IMR-90 (cell line): ENCODE data around the gene RAD51B. TPM values are rescaled to one million over a fixed set of nuclear protein-coding genes. Genes with fewer than 3 reads are reported as not detected.

Source experiments
- ATAC-seq: fragments of 200-7000 bp; cut with Tn5 transposase; 2 replicates; pipeline ENCODE4 v1.9.1; 2020; ENCODE audit warnings: low read depth, mild to moderate bottlenecking, moderate library complexity
- BruUV-seq: library from RNA; stranded (reverse); fragments of 400-500 nt; replicated peaks from 2 replicates; lab custom pipeline; 2021; lab: Mats Ljungman, UMichigan
- CTCF ChIA-PET: fragments of 300-600 bp; formaldehyde crosslinking; extraction: SDS; loops from one replicate; lab custom pipeline; 2021; ENCODE audit warnings: antibody characterized with exemption; lab: Yijun Ruan, JAX
- POLR2A ChIA-PET: fragments of 300-600 bp; sonication (Branson Sonifier 250); formaldehyde crosslinking; loops from one replicate; lab custom pipeline; 2022; ENCODE audit warnings: antibody characterized with exemption; ENCODE audit not compliant: unreplicated experiment; lab: Charles Lee
- DNase-seq: peaks from one replicate; pipeline ENCODE4 v3.0.0; 2013
- H2AFZ ChIP-seq: replicated peaks from 2 replicates; pipeline ENCODE3; 2013; ENCODE audit warnings: low read length, mild to moderate bottlenecking; ENCODE audit not compliant: poor library complexity
- H2AK5ac ChIP-seq: 2 replicates; pipeline ENCODE4 v1.6.1; 2013; ENCODE audit warnings: low read depth, low read length, inconsistent platforms
- H2AK9ac ChIP-seq: replicated peaks from 2 replicates; pipeline ENCODE3; 2013; ENCODE audit warnings: mild to moderate bottlenecking, low read depth, low read length, moderate library complexity; ENCODE audit not compliant: poor library complexity
- H2BK120ac ChIP-seq: 2 replicates; pipeline ENCODE4 v1.6.1; 2013; ENCODE audit warnings: low read depth, low read length, inconsistent platforms
- H2BK15ac ChIP-seq: 3 replicates; pipeline ENCODE4 v1.6.1; 2013; ENCODE audit warnings: low read depth, low read length, inconsistent platforms
- H2BK20ac ChIP-seq: 2 replicates; pipeline ENCODE4 v1.6.1; 2013; ENCODE audit warnings: low read depth, mild to moderate bottlenecking, inconsistent platforms, low read length, moderate library complexity
- H2BK5ac ChIP-seq: 2 replicates; pipeline ENCODE4 v1.6.1; 2013; ENCODE audit warnings: mild to moderate bottlenecking, low read depth, low read length, inconsistent platforms; ENCODE audit not compliant: poor library complexity, severe bottlenecking
- H3K14ac ChIP-seq: replicated peaks from 2 replicates; pipeline ENCODE4 v1.6.1; 2013; ENCODE audit warnings: low read depth, low read length, inconsistent platforms
- H3K18ac ChIP-seq: 2 replicates; pipeline ENCODE4 v1.6.1; 2013; ENCODE audit warnings: low read depth, low read length, control low read depth
- H3K23ac ChIP-seq: 2 replicates; pipeline ENCODE4 v1.6.1; 2013; ENCODE audit warnings: low read depth, low read length, inconsistent platforms
- H3K27ac ChIP-seq: 2 replicates; pipeline ENCODE4 v1.5.1; 2013; ENCODE audit warnings: mild to moderate bottlenecking, control low read depth, low read length; ENCODE audit not compliant: insufficient read depth
- H3K27me3 ChIP-seq: 2 replicates; pipeline ENCODE4 v1.6.1; 2013; ENCODE audit warnings: low read length; ENCODE audit not compliant: control insufficient read depth, insufficient read depth
- H3K36me3 ChIP-seq: 2 replicates; pipeline ENCODE4 v1.6.1; 2013; ENCODE audit warnings: low read length, mixed read lengths; ENCODE audit not compliant: control insufficient read depth, insufficient read depth
- H3K4ac ChIP-seq: 2 replicates; pipeline ENCODE4 v1.6.1; 2013; ENCODE audit warnings: low read depth, low read length, inconsistent platforms
- H3K4me1 ChIP-seq: 2 replicates; pipeline ENCODE4 v1.6.1; 2013; ENCODE audit warnings: low read length, mixed read lengths; ENCODE audit not compliant: control insufficient read depth, insufficient read depth
- H3K4me2 ChIP-seq: 2 replicates; pipeline ENCODE4 v1.6.1; 2013; ENCODE audit warnings: low read depth, mild to moderate bottlenecking, control low read depth, low read length, moderate library complexity
- H3K4me3 ChIP-seq: 2 replicates; pipeline ENCODE4 v1.5.1; 2013; ENCODE audit warnings: low read depth, mild to moderate bottlenecking, control low read depth, low read length, moderate library complexity; ENCODE audit not compliant: insufficient read depth
- H3K56ac ChIP-seq: 2 replicates; pipeline ENCODE4 v1.6.1; 2013; ENCODE audit warnings: low read length, inconsistent platforms; ENCODE audit not compliant: insufficient read depth; ENCODE audit errors: extremely low read depth
- H3K79me1 ChIP-seq, 2 experiments: 2 replicates each; pipeline ENCODE4 v1.6.1; 2013; ENCODE audit warnings: low read length in 2 of 2, inconsistent platforms in 1 of 2, low read depth in 1 of 2
- H3K9ac ChIP-seq: 2 replicates; pipeline ENCODE4 v1.6.1; 2013; ENCODE audit warnings: low read depth, low read length, control low read depth
- H3K9me1 ChIP-seq: 2 replicates; pipeline ENCODE4 v1.6.1; 2013; ENCODE audit warnings: low read length, inconsistent platforms; ENCODE audit not compliant: insufficient read depth
- H3K9me3 ChIP-seq: 2 replicates; pipeline ENCODE4 v1.6.1; 2013; ENCODE audit warnings: low read length; ENCODE audit not compliant: control insufficient read depth, insufficient read depth
- H4K20me1 ChIP-seq: 2 replicates; pipeline ENCODE4 v1.6.1; 2013; ENCODE audit warnings: low read length, inconsistent platforms; ENCODE audit not compliant: insufficient read depth
- H4K5ac ChIP-seq: 2 replicates; pipeline ENCODE4 v1.6.1; 2013; ENCODE audit warnings: mild to moderate bottlenecking, low read depth, low read length, control low read depth
- H4K8ac ChIP-seq, 2 experiments: 2 replicates each; pipeline ENCODE4 v1.6.1; 2013; ENCODE audit warnings: low read depth in 2 of 2, low read length in 2 of 2, control low read depth in 1 of 2, inconsistent platforms in 1 of 2
- H4K91ac ChIP-seq: 2 replicates; pipeline ENCODE4 v1.6.1; 2013; ENCODE audit warnings: low read depth, low read length, inconsistent platforms; ENCODE audit not compliant: insufficient read depth
- MAZ ChIP-seq: IDR thresholded peaks from 2 replicates; pipeline ENCODE4 v1.6.1; 2012; ENCODE audit warnings: low read depth, mild to moderate bottlenecking, low read length, improper control_type of control experiment, moderate library complexity, borderline replicate concordance
- POLR2A ChIP-seq: IDR thresholded peaks from 2 replicates; pipeline ENCODE4 v1.6.1; 2012; ENCODE audit warnings: mild to moderate bottlenecking, low read depth, low read length
- WGBS, 2 experiments: methylation state at CpG; one replicate each; pipeline versions ENCODE4 v1.1.5 to v1.1.7; 2013; ENCODE audit warnings: missing lambda C conversion rate in 2 of 2; ENCODE audit not compliant: insufficient read length in 1 of 2; ENCODE audit errors: extremely low coverage in 2 of 2; 5-methylcytosine and 5-hydroxymethylcytosine counted together
- dilution Hi-C: fragments of 300-500 bp; cut with HindIII; formaldehyde crosslinking; loops from one replicate; pipeline ENCODE4 v1.14.3; 2018; ENCODE audit warnings: low sequenced_read_pairs; ENCODE audit not compliant: unreplicated experiment
- in situ Hi-C: fragments of 300-500 bp; cut with MboI; formaldehyde crosslinking; loops from 3 replicates; pipeline ENCODE4 v1.14.3; 2019; ENCODE audit warnings: low sequenced_read_pairs, inconsistent platforms, mixed read lengths
- intact Hi-C: fragments of 100-400 bp; cut with micrococcal nuclease; formaldehyde crosslinking; loops from 2 replicates; pipeline ENCODE4 v1.10.0; 2022
- polyA plus RNA-seq, 3 experiments: library from polyadenylated mRNA; depleted of rRNA; stranded (reverse); fragments of >200 nt; gene quantifications; 2 replicates each; pipeline ENCODE4 v1.2.3, GENCODE V29; 2012; ENCODE audit warnings: low replicate concordance in 1 of 3
- total RNA-seq: library from RNA; depleted of rRNA; stranded (reverse); fragments of >200 nt; gene quantifications from 2 replicates; pipeline ENCODE4 v1.2.3, GENCODE V29; 2012
- TF ChIP-seq, protein P1 (sequence below): conservative IDR thresholded peaks from 2 replicates; pipeline ENCODE4 v1.5.1; 2012; ENCODE audit warnings: mild to moderate bottlenecking, low read depth, low read length, improper control_type of control experiment

Gene RAD51B
- total and polyA plus RNA-seq, 2 of the 4 experiments (the other 2 are of a cell fraction) = 5.1 to 18.8 TPM

DNA sequence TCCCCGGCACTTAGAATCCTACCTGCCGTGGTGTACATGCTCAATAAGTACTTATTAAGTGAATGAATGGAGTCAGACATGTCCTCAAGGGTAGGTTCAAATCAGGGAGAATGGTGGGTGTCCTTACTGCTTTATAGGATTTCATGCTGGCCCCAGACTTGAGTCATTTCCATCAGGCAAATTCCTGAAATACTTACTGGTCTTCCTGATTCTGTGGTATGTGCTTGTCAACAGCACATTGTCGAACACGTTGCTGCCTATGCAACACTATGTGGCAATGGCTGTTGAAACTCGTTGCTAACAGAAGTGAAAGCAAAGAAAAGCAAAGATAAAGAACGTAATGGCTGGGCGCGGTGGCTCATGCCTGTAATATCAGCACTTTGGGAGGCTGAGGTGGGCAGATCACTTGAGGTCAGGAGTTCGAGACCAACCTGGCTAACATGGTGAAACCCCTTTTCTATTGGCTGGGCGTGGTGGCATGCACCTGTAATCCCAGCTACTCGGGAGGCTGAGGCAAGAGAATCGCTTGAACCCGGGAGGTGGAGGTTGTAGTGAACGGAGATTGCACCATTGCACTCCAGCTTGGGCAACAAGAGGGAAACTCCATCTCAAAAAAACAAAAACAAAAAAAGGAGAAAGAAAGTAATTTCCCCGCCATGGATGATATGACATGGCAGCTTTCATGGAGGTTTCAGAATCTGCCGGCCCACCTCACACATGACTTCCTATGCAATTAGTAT, 758.4 kb downstream of the RAD51B start (continued):
- TF ChIP-seq, protein P1, sequence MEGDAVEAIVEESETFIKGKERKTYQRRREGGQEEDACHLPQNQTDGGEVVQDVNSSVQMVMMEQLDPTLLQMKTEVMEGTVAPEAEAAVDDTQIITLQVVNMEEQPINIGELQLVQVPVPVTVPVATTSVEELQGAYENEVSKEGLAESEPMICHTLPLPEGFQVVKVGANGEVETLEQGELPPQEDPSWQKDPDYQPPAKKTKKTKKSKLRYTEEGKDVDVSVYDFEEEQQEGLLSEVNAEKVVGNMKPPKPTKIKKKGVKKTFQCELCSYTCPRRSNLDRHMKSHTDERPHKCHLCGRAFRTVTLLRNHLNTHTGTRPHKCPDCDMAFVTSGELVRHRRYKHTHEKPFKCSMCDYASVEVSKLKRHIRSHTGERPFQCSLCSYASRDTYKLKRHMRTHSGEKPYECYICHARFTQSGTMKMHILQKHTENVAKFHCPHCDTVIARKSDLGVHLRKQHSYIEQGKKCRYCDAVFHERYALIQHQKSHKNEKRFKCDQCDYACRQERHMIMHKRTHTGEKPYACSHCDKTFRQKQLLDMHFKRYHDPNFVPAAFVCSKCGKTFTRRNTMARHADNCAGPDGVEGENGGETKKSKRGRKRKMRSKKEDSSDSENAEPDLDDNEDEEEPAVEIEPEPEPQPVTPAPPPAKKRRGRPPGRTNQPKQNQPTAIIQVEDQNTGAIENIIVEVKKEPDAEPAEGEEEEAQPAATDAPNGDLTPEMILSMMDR = 0 out of 2 replicates have a peak, but pooled peaks have one; percentile 1
- no peak for TF ChIP-seq POLR2A

DNA sequence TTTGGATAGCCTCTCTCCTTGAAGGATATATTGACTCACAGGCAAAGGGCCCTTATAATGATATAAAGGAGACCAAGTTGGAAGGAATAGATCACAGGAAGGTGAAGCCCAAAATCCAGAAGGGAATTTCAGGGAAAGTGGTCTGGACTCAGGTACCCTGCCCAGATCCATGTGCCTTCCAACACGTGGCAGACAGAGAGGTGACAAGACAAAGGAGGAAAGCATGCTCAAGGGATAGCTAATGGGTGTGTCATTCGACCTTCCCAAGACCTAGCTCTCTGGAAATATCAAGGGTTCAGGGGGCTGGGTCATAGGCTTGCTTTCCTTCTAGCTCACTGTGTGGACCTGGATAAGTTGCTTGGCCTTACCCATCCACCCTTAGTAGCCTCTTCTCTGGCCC, 759.0 kb downstream of the RAD51B start:
- peak overlapping the region; percentile 38 for H3K18ac ChIP-seq
- no peaks in the 10 kb centered on the region for H3K27me3 ChIP-seq
- no peak for DNase-seq
- H3K23ac ChIP-seq = peak overlapping the region; percentile 90
- intact Hi-C loops = loop anchor here (1.0 kb wide), 1 partner anchor 211 kb away; no protein-coding TSS in a partner anchor
- H2BK5ac ChIP-seq = peak overlapping the region; percentile 99
- peak overlapping the region; percentile 57 for H2AK9ac ChIP-seq
- H3K4ac ChIP-seq = peak overlapping the region; percentile 99
- H4K8ac ChIP-seq = peak overlapping the region; percentile 48 to 73; a peak in 3 of 4 replicates
- H2AK5ac ChIP-seq = peak overlapping the region; percentile 94
- H2AFZ ChIP-seq = peak overlapping the region; percentile 21
- no peak overlapping the region for H3K4me3 ChIP-seq
- CTCF ChIA-PET = no interaction called here
- no peak overlapping the region for H3K4me2 ChIP-seq
- peak overlapping the region; percentile 98 for H2BK20ac ChIP-seq
- peaks cover 0 to 19% of the 10 kb centered on the region in 2 experiments; a peak in 2 of 4 replicates for H3K79me1 ChIP-seq
- H2BK120ac ChIP-seq = peak overlapping the region; percentile 98
- peaks cover 37% of the 10 kb centered on the region for H3K4me1 ChIP-seq
- no peak for TF ChIP-seq MAZ
- peak overlapping the region; percentile 95 for H4K91ac ChIP-seq
- no peak for ATAC-seq
- H4K20me1 ChIP-seq = no peaks in the 10 kb centered on the region
- H3K9me3 ChIP-seq = no peaks in the 10 kb centered on the region
- WGBS, 2 experiments = no CpG with 5 or more reads among the region's 2 CpGs
- POLR2A ChIA-PET = no interaction called here
- BruUV-seq = no TSS peak
- H4K5ac ChIP-seq = peak overlapping the region; percentile 90
- H3K27ac ChIP-seq = peak overlapping the region; percentile 55; the same call in 1 of the 2 replicates
- H3K56ac ChIP-seq = no peak overlapping the region
- peaks cover 29% of the 10 kb centered on the region for H3K9me1 ChIP-seq
- H2BK15ac ChIP-seq = peak overlapping the region; percentile 84
- dilution Hi-C loops = no loop called here
- H3K14ac ChIP-seq = peak overlapping the region; percentile 96
- in situ Hi-C loops = loop anchor here (10.0 kb wide), 1 partner anchor 324 kb away; no protein-coding TSS in a partner anchor
- no peak overlapping the region for H3K9ac ChIP-seq
- H3K36me3 ChIP-seq = no peaks in the 10 kb centered on the region
